Measurements from ENCODE around the gene GGCT. TPM values are rescaled to one million over a fixed set of nuclear protein-coding genes. Genes with fewer than 3 reads are reported as not detected.
A peak's percentile ranks its signal among the peaks of the same experiment; 100 is the strongest.

The GGCT gene
- total and polyA plus RNA-seq, 8 donors, result 2.9 to 56.5 (median 25.7) TPM; not detected in 1

DNA sequence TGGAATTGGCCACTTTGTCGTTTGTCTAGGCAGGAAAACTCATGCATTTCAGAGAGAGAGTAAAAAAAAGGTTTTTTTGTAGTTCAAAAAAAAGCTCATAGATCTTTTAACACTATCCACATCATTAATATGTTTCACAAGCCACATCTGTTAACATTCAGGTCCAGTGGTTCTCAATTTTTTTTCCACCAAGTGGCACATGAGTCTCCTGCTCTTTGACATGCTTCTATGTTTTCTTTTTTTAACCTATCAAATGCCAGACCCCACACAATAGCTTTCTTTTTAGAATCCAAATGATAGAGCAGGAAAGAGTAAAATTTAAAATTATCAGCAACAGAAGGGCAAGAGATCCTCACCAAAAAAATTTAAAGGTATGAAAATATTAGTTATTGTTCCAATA, 46.3 kb downstream of the GGCT start:
- Histone ChIP-seq H3K27me3 (no peaks in the 10 kb centered on the region), H3K4me1 (peaks cover 0 to 49% (median 10%) of the 10 kb centered on the region in 4 donors), H3K36me3 (peaks cover 9 to 45% (median 39%) of the 10 kb centered on the region in 4 donors), H3K9me3 (no peaks in the 10 kb centered on the region), H3K27ac (peak overlapping the region in 2 of 5 donors; percentile 71 to 76), H3K4me3 (no peak overlapping the region)
- intact Hi-C loops (cut with DNase I; ENCODE audit: low total_unique reads), result no loop called here
- TF ChIP-seq POLR2A (IDR thresholded peaks at IDR 0.05) (no peak), POLR2AphosphoS5 (IDR thresholded peaks at IDR 0.05) (no peak), EP300 (IDR thresholded peaks at IDR 0.05) (no peak)
- TF ChIP-seq, protein P1, sequence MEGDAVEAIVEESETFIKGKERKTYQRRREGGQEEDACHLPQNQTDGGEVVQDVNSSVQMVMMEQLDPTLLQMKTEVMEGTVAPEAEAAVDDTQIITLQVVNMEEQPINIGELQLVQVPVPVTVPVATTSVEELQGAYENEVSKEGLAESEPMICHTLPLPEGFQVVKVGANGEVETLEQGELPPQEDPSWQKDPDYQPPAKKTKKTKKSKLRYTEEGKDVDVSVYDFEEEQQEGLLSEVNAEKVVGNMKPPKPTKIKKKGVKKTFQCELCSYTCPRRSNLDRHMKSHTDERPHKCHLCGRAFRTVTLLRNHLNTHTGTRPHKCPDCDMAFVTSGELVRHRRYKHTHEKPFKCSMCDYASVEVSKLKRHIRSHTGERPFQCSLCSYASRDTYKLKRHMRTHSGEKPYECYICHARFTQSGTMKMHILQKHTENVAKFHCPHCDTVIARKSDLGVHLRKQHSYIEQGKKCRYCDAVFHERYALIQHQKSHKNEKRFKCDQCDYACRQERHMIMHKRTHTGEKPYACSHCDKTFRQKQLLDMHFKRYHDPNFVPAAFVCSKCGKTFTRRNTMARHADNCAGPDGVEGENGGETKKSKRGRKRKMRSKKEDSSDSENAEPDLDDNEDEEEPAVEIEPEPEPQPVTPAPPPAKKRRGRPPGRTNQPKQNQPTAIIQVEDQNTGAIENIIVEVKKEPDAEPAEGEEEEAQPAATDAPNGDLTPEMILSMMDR (IDR thresholded peaks at IDR 0.05), result no peak
- no peak for DNase-seq
- WGBS, 5 donors, result 43 to 81% (median 65%) methylated on average over 1 of the region's 1 CpG

DNA sequence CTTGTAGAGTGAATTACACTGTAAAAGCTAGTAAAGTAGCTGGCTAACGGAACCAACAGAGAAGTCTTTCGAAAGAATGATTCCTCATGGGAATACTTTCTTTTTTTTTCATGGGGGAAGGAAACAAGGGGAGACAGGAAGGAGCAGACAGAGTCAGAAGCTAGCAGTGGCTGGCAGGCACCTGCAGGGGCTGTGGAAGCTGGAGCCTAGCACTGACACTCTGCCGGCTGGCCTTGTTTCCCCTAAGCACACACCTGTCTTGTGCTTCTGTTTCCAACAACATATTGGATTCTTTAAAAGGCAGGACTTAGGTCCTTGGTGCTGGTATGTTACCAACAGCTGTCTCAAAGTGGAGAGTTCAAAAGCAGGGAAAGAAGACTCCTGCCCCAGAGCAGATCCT, 50.7 kb downstream of the GGCT start:
- H3K36me3 ChIP-seq, result peaks cover 23 to 89% (median 69%) of the 10 kb centered on the region in 4 donors
- WGBS, 5 donors, result 64 to 83% (median 72%) methylated on average over 3 of the region's 3 CpGs
- no peak for DNase-seq

GRCh38 chr7:30453016-30453415, 51.6 kb downstream of the GGCT start:
- intact Hi-C loops (cut with DNase I; ENCODE audit: low total_unique reads), result no loop called here
- 87 to 99% (median 95%) methylated on average over 7 to 8 of the region's 8 CpGs for WGBS, 5 donors
- TF ChIP-seq EP300 (IDR thresholded peaks at IDR 0.05), result no peak
- TF ChIP-seq, protein P1 (IDR thresholded peaks at IDR 0.05), result no peak
- no peak for TF ChIP-seq POLR2A (IDR thresholded peaks at IDR 0.05)
- TF ChIP-seq POLR2AphosphoS5 (IDR thresholded peaks at IDR 0.05), result no peak
- Histone ChIP-seq H3K27ac (no peak overlapping the region), H3K4me3 (no peak overlapping the region), H3K9me3 (no peaks in the 10 kb centered on the region), H3K4me1 (peaks cover 0 to 26% (median 9%) of the 10 kb centered on the region in 4 donors), H3K27me3 (no peaks in the 10 kb centered on the region), H3K36me3 (peaks cover 23 to 98% (median 70%) of the 10 kb centered on the region in 4 donors)
- no peak for DNase-seq

More for the DNA sequence above, 50.7 kb downstream of the GGCT start:
- Histone ChIP-seq H3K27me3 (no peaks in the 10 kb centered on the region), H3K27ac (no peak overlapping the region), H3K9me3 (no peaks in the 10 kb centered on the region), H3K4me3 (no peak overlapping the region), H3K4me1 (peaks cover 0 to 30% (median 6%) of the 10 kb centered on the region in 4 donors)
- TF ChIP-seq, protein P1 (IDR thresholded peaks at IDR 0.05), result no peak
- TF ChIP-seq POLR2AphosphoS5 (IDR thresholded peaks at IDR 0.05) (no peak), EP300 (IDR thresholded peaks at IDR 0.05) (no peak), POLR2A (IDR thresholded peaks at IDR 0.05) (no peak)
- intact Hi-C loops (cut with DNase I; ENCODE audit: low total_unique reads), result no loop called here

GRCh38 chr7:30452280-30452930, 52.2 kb downstream of the GGCT start:
- no peaks in the 10 kb centered on the region for H3K9me3 ChIP-seq
- WGBS, 5 donors, result 90 to 95% (median 92%) methylated on average over 20 to 27 of the region's 27 CpGs
- H3K36me3 ChIP-seq, result peaks cover 23 to 98% (median 76%) of the 10 kb centered on the region in 4 donors
- no peak for DNase-seq
- TF ChIP-seq EP300 (IDR thresholded peaks at IDR 0.05) (no peak), POLR2AphosphoS5 (IDR thresholded peaks at IDR 0.05) (no peak), POLR2A (IDR thresholded peaks at IDR 0.05) (no peak)
- TF ChIP-seq, protein P1 (IDR thresholded peaks at IDR 0.05), result no peak
- H3K4me1 ChIP-seq, result peaks cover 0 to 26% (median 9%) of the 10 kb centered on the region in 4 donors
- H3K27me3 ChIP-seq, result no peaks in the 10 kb centered on the region
- H3K4me3 ChIP-seq, result no peak overlapping the region
- H3K27ac ChIP-seq, result no peak overlapping the region
- intact Hi-C loops (cut with DNase I; ENCODE audit: low total_unique reads), result no loop called here

Measured in stomach (tissue), 9 donors.